Heart left ventricle (tissue), 13 donors: Measurements from ENCODE around the gene IFNL4.

Experiments
- CTCF ChIP-seq, 12 donors: fragments of 200-600 bp; sonication (generic) in 4 of 12; IDR thresholded peaks; one replicate each; pipeline versions ENCODE4 v1.5.0 to v1.8.0; 2018 to 2022; ENCODE audit warnings: antibody characterized with exemption in 12 of 12, mild to moderate bottlenecking in 5 of 12
- POLR2A ChIP-seq, 2 donors: fragments of 450-650 bp; IDR thresholded peaks; one replicate each; pipeline ENCODE4 v1.6.1; 2017; ENCODE audit warnings: antibody characterized with exemption in 2 of 2, mild to moderate bottlenecking in 2 of 2, moderate library complexity in 2 of 2
- donor health status: ischemic (EF 13 %, LVEDD 7.1; RV severe dilation, severe dysfunction).
- donor health status: DM: no; HTN: yes; CAD: no.
- donor health status: DM: no; HTN: no; CAD: no.
- donor health status: ischemic (EF 25% LVEDD 6.9; RV normal size, moderate dysfunction).
- donor health status: ischemic (EF 25% LVEDD 5.7; RV mildly dilated, moderate dysfunction).
- donor health status: ischemic (EF 35%, LVEDD 5.7; RV mildly dilated, moderate dysfunction).
- donor health status: nonischemic (EF 11% LVEDD 7.7; RV severe dilation, severe dysfunction).
- donor health status: DM: yes; HTN: yes; CAD: no.
- donor health status: PGD.
- donor health status: ischemic (EF 29% LVEDD 5.4; RV normal size, mild dysfunction).
- donor health status: nonischemic (EF 23%, LVEDD 6.1; RV moderate dilation, normal function).

- no peak for TF ChIP-seq CTCF (IDR thresholded peaks at IDR 0.05)
- no peak for TF ChIP-seq POLR2A (IDR thresholded peaks at IDR 0.05)
These were observed 33.4 kb upstream of the IFNL4 start for GRCh38 chr19:39282021-39282420.
